Trophoblast cell (in vitro differentiated cells and primary cell): Measurements from ENCODE around the gene HYAL2.

Source experiments
- DNase-seq, 2 donors: peaks; one replicate each; pipeline ENCODE4 v3.0.0-alpha.2; 2016
- H2AFZ ChIP-seq: 2 replicates; pipeline ENCODE4 v1.6.1; 2013; ENCODE audit warnings: low read length, moderate library complexity, mild to moderate bottlenecking; ENCODE audit not compliant: insufficient read depth, poor library complexity
- H2AK5ac ChIP-seq: 2 replicates; pipeline ENCODE4 v1.6.1; 2013; ENCODE audit warnings: mild to moderate bottlenecking, low read length
- H2BK120ac ChIP-seq: 2 replicates; pipeline ENCODE4 v1.6.1; 2013; ENCODE audit warnings: low read length, mild to moderate bottlenecking, moderate library complexity; ENCODE audit not compliant: insufficient read depth, poor library complexity
- H2BK12ac ChIP-seq: 2 replicates; pipeline ENCODE4 v1.6.1; 2013; ENCODE audit warnings: mild to moderate bottlenecking, low read length, moderate library complexity
- H2BK5ac ChIP-seq: 2 replicates; pipeline ENCODE4 v1.6.1; 2013; ENCODE audit warnings: low read length, low read depth, moderate library complexity, mild to moderate bottlenecking; ENCODE audit not compliant: poor library complexity
- H3K14ac ChIP-seq: 2 replicates; pipeline ENCODE4 v1.6.1; 2013; ENCODE audit warnings: mild to moderate bottlenecking, low read length
- H3K18ac ChIP-seq: 2 replicates; pipeline ENCODE4 v1.6.1; 2013; ENCODE audit warnings: mild to moderate bottlenecking, low read length
- H3K23ac ChIP-seq: 2 replicates; pipeline ENCODE4 v1.6.1; 2013; ENCODE audit warnings: low read length
- H3K27ac ChIP-seq: 2 replicates; pipeline ENCODE4 v1.5.1; 2013; ENCODE audit warnings: low read depth, mild to moderate bottlenecking, inconsistent platforms, low read length, moderate library complexity
- H3K27me3 ChIP-seq: 2 replicates; pipeline ENCODE4 v1.6.1; 2013; ENCODE audit warnings: inconsistent platforms, mild to moderate bottlenecking, low read length, moderate library complexity; ENCODE audit not compliant: insufficient read depth
- H3K36me3 ChIP-seq, 2 experiments: 1 replicate in 1 of 2; 2 replicates in 1 of 2; pipeline ENCODE4 v1.6.1; 2013; ENCODE audit warnings: low read length in 2 of 2, mild to moderate bottlenecking in 2 of 2, moderate library complexity in 1 of 2; ENCODE audit not compliant: insufficient read depth in 2 of 2, control insufficient read depth in 1 of 2
- H3K4ac ChIP-seq: 2 replicates; pipeline ENCODE4 v1.6.1; 2013; ENCODE audit warnings: low read depth, mild to moderate bottlenecking, low read length, moderate library complexity
- H3K4me1 ChIP-seq, 2 experiments: 1 replicate in 1 of 2; 2 replicates in 1 of 2; pipeline ENCODE4 v1.6.1; 2013; ENCODE audit warnings: low read length in 2 of 2, mild to moderate bottlenecking in 2 of 2, moderate library complexity in 1 of 2; ENCODE audit not compliant: insufficient read depth in 2 of 2, control insufficient read depth in 1 of 2
- H3K4me2 ChIP-seq: 2 replicates; pipeline ENCODE4 v1.6.1; 2013; ENCODE audit warnings: inconsistent platforms, mild to moderate bottlenecking, low read length, moderate library complexity
- H3K4me3 ChIP-seq: 2 replicates; pipeline ENCODE4 v1.5.1; 2013; ENCODE audit warnings: mild to moderate bottlenecking, low read depth, low read length, inconsistent platforms
- H3K79me1 ChIP-seq: one replicate; pipeline ENCODE4 v1.6.1; 2013; ENCODE audit warnings: low read length
- H3K79me2 ChIP-seq: 2 replicates; pipeline ENCODE4 v1.6.1; 2013; ENCODE audit warnings: low read length, mild to moderate bottlenecking; ENCODE audit not compliant: control insufficient read depth, insufficient read depth, poor library complexity
- H3K9ac ChIP-seq: 2 replicates; pipeline ENCODE4 v1.6.1; 2013; ENCODE audit warnings: mild to moderate bottlenecking, low read length
- H3K9me3 ChIP-seq: 2 replicates; pipeline ENCODE4 v1.6.1; 2013; ENCODE audit warnings: low read depth, mild to moderate bottlenecking, control low read depth, inconsistent platforms, low read length; ENCODE audit not compliant: insufficient read depth
- H4K12ac ChIP-seq: 2 replicates; pipeline ENCODE4 v1.6.1; 2013; ENCODE audit warnings: low read depth, mild to moderate bottlenecking, low read length, moderate library complexity
- H4K8ac ChIP-seq: 2 replicates; pipeline ENCODE4 v1.6.1; 2013; ENCODE audit warnings: low read depth, mild to moderate bottlenecking, low read length, moderate library complexity
- H4K91ac ChIP-seq: one replicate; pipeline ENCODE4 v1.6.1; 2013; ENCODE audit warnings: low read depth, mild to moderate bottlenecking, low read length, moderate library complexity
- WGBS: extraction: QIAGEN DNeasy Blood & Tissue Kit; methylation state at CpG from one replicate; pipeline ENCODE4 v1.1.7; 2013; ENCODE audit warnings: missing lambda C conversion rate; ENCODE audit not compliant: insufficient read length, insufficient coverage; ENCODE audit errors: extremely low coverage; 5-methylcytosine and 5-hydroxymethylcytosine counted together

Gene HYAL2

DNA sequence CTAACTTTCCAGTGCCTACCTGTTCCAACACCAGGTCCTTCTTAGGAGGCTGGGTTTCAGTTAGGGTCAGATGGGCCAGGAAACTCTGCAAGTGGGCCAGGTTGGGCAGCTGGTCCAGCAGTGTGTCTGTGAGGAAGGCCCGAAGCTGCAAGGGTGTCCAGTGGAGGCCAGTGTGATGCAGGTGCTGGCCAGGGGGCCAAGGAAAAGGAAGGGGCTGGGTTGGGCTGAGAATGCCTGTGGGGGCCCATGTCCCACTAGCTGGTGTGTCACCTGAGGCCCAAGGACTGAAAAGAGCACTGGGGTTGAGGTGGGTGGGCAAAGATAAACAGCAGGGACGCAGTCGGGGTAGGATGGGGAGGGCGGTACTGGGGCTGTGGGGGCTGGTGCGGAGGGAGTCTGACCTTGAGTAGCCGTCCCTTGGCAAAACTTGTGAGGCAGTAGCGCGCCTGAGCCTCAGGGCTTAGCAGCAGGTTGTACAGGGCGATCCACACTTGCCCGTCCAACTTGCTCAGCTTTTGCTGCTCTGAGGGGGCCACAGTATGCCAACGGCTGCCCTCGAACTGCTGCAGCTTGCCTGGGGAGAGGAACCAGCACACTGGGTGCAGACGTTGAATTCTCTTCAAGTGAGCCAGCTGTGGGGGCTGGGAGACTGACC lies 19.6 kb upstream of the HYAL2 start:
- no peak overlapping the region for H2AFZ ChIP-seq
- WGBS: no CpG with 5 or more reads among the region's 13 CpGs
- H2BK5ac ChIP-seq: no peak overlapping the region

GRCh38 chr3:50341537-50341936 lies 19.0 kb upstream of the HYAL2 start:
- WGBS: no CpG with 5 or more reads among the region's 9 CpGs
- no peak overlapping the region for H3K4ac ChIP-seq

More for the DNA sequence above, 19.6 kb upstream of the HYAL2 start:
- Histone ChIP-seq H2AK5ac (no peak overlapping the region), H2BK120ac (no peak overlapping the region), H3K4me3 (no peak overlapping the region), H3K27ac (no peak overlapping the region), H4K12ac (no peak overlapping the region), H3K4ac (no peak overlapping the region), H3K79me1 (peaks cover 5% of the 10 kb centered on the region), H4K91ac (no peak overlapping the region), H4K8ac (no peak overlapping the region), H3K4me1 (peaks cover 19 to 21% of the 10 kb centered on the region in 2 experiments), H3K23ac (no peak overlapping the region), H3K9ac (no peak overlapping the region), H3K36me3 (no peaks in the 10 kb centered on the region), H3K14ac (no peak overlapping the region), H2BK12ac (no peak overlapping the region), H3K79me2 (peaks cover 4% of the 10 kb centered on the region), H3K18ac (no peak overlapping the region), H3K9me3 (peaks cover 6% of the 10 kb centered on the region), H3K4me2 (no peak overlapping the region), H3K27me3 (peaks cover 31% of the 10 kb centered on the region)
- no peak for DNase-seq

GRCh38 chr3:50340448-50341329 lies 18.1 kb upstream of the HYAL2 start, which contains the start of gene RASSF1:
TSS of gene RASSF1 (minus strand) at chr3:50340836. CDS start at chr3:50340805, 31 bp downstream.
- no peak within 1 kb of the TSS for H2BK120ac ChIP-seq
- no peak within 1 kb of the TSS for H3K14ac ChIP-seq
- peak within 1 kb of the TSS; percentile 13 for H2AFZ ChIP-seq
- H2AK5ac ChIP-seq: no peak within 1 kb of the TSS
- no peak within 1 kb of the TSS for H2BK12ac ChIP-seq
- peak within 1 kb of the TSS; percentile 59 for H3K4me2 ChIP-seq
- DNase-seq: no peak
- H4K12ac ChIP-seq: no peak within 1 kb of the TSS
- peaks cover 14% of the 10 kb centered on the region for H3K79me2 ChIP-seq
- H3K27ac ChIP-seq: no peak within 1 kb of the TSS
- WGBS: no CpG with 5 or more reads among the region's 85 CpGs
- H3K23ac ChIP-seq: no peak within 1 kb of the TSS
- no peak within 1 kb of the TSS for H4K91ac ChIP-seq
- H3K79me1 ChIP-seq: peaks cover 12% of the 10 kb centered on the region
- H3K9ac ChIP-seq: no peak within 1 kb of the TSS
- H3K27me3 ChIP-seq: peaks cover 31% of the 10 kb centered on the region
- no peak within 1 kb of the TSS for H3K18ac ChIP-seq
- no peak within 1 kb of the TSS for H2BK5ac ChIP-seq
- peaks cover 0 to 2% of the 10 kb centered on the region in 2 experiments for H3K36me3 ChIP-seq
- H3K4me1 ChIP-seq: peaks cover 19 to 23% of the 10 kb centered on the region in 2 experiments
- H3K9me3 ChIP-seq: peaks cover 6% of the 10 kb centered on the region
- no peak within 1 kb of the TSS for H3K4ac ChIP-seq
- H3K4me3 ChIP-seq: peak within 1 kb of the TSS; percentile 46
- no peak within 1 kb of the TSS for H4K8ac ChIP-seq

More at GRCh38 chr3:50341537-50341936, 19.0 kb upstream of the HYAL2 start:
- H4K91ac ChIP-seq: no peak overlapping the region
- H2BK120ac ChIP-seq: no peak overlapping the region
- H3K27ac ChIP-seq: no peak overlapping the region
- H2BK5ac ChIP-seq: no peak overlapping the region
- peaks cover 19 to 21% of the 10 kb centered on the region in 2 experiments for H3K4me1 ChIP-seq
- no peak overlapping the region for H3K9ac ChIP-seq
- H2AK5ac ChIP-seq: no peak overlapping the region
- no peak overlapping the region for H2AFZ ChIP-seq
- H3K27me3 ChIP-seq: peaks cover 31% of the 10 kb centered on the region
- no peak overlapping the region for H4K12ac ChIP-seq
- no peaks in the 10 kb centered on the region for H3K36me3 ChIP-seq
- H3K4me2 ChIP-seq: no peak overlapping the region
- no peak overlapping the region for H3K14ac ChIP-seq
- no peak overlapping the region for H3K23ac ChIP-seq
- H3K9me3 ChIP-seq: peaks cover 6% of the 10 kb centered on the region
- H3K4me3 ChIP-seq: no peak overlapping the region
- H4K8ac ChIP-seq: no peak overlapping the region
- H3K79me2 ChIP-seq: peaks cover 9% of the 10 kb centered on the region
- no peak overlapping the region for H3K18ac ChIP-seq
- H2BK12ac ChIP-seq: no peak overlapping the region
- DNase-seq: no peak
- H3K79me1 ChIP-seq: peaks cover 11% of the 10 kb centered on the region

- H3K27me3 ChIP-seq: peaks cover 29% of the 10 kb centered on the region
- WGBS: no CpG with 5 or more reads among the region's 9 CpGs
- no peak overlapping the region for H3K14ac ChIP-seq
- H3K27ac ChIP-seq: no peak overlapping the region
- peaks cover 19 to 23% of the 10 kb centered on the region in 2 experiments for H3K4me1 ChIP-seq
- H2BK120ac ChIP-seq: no peak overlapping the region
- H2AFZ ChIP-seq: no peak overlapping the region
- H4K8ac ChIP-seq: no peak overlapping the region
- H3K18ac ChIP-seq: no peak overlapping the region
- H3K79me1 ChIP-seq: peaks cover 12% of the 10 kb centered on the region
- no peak overlapping the region for H2AK5ac ChIP-seq
- no peak overlapping the region for H3K23ac ChIP-seq
- no peak overlapping the region for H2BK12ac ChIP-seq
- H2BK5ac ChIP-seq: no peak overlapping the region
- H4K91ac ChIP-seq: no peak overlapping the region
- H3K9me3 ChIP-seq: peaks cover 6% of the 10 kb centered on the region
- no peak overlapping the region for H4K12ac ChIP-seq
- peaks cover 0 to 3% of the 10 kb centered on the region in 2 experiments for H3K36me3 ChIP-seq
- H3K4ac ChIP-seq: no peak overlapping the region
- H3K4me2 ChIP-seq: no peak overlapping the region
- H3K79me2 ChIP-seq: peaks cover 16% of the 10 kb centered on the region
- no peak overlapping the region for H3K4me3 ChIP-seq
- no peak overlapping the region for H3K9ac ChIP-seq
- DNase-seq: no peak
Observed at GRCh38 chr3:50340147-50340447, 17.6 kb upstream of the HYAL2 start.
